GM18508 (cell line): ENCODE data around the gene PDGFC.

ENCODE experiments used
- ATAC-seq: cut with Tn5 transposase; IDR thresholded peaks from one replicate; pipeline ENCODE4 v1.9.1; 2021; ENCODE audit warnings: moderate number of reproducible peaks; ENCODE audit not compliant: insufficient read depth, unreplicated experiment

PDGFC gene

GRCh38 chr4:156794863-156795262 lies 176.7 kb downstream of the PDGFC start:
- no peak for ATAC-seq

GRCh38 chr4:156792462-156793085 lies 179.0 kb downstream of the PDGFC start:
- no peak for ATAC-seq

- no peak for ATAC-seq
These were observed 180.7 kb downstream of the PDGFC start for GRCh38 chr4:156790866-156791265.

- no peak for ATAC-seq
These were observed 182.8 kb downstream of the PDGFC start for GRCh38 chr4:156788782-156789181.

- no peak for ATAC-seq
These were observed 184.9 kb downstream of the PDGFC start for GRCh38 chr4:156786713-156787112.

- ATAC-seq: no peak
These were observed 186.6 kb downstream of the PDGFC start for GRCh38 chr4:156784970-156785369.

- no peak for ATAC-seq
These were observed 187.6 kb downstream of the PDGFC start for GRCh38 chr4:156783966-156784365.

GRCh38 chr4:156782491-156782890 lies 189.1 kb downstream of the PDGFC start:
- ATAC-seq: no peak

- no peak for ATAC-seq
These were observed 189.7 kb downstream of the PDGFC start for GRCh38 chr4:156781852-156782251.

- no peak for ATAC-seq
These were observed 191.8 kb downstream of the PDGFC start for GRCh38 chr4:156779774-156780173.

- no peak for ATAC-seq
These were observed 192.6 kb downstream of the PDGFC start for GRCh38 chr4:156779042-156779441.

GRCh38 chr4:156778606-156779005 lies 193.0 kb downstream of the PDGFC start:
- ATAC-seq: no peak

- ATAC-seq: no peak
These were observed 193.5 kb downstream of the PDGFC start for GRCh38 chr4:156778093-156778492.

- no peak for ATAC-seq
These were observed 195.8 kb downstream of the PDGFC start for GRCh38 chr4:156775813-156776212.

- no peak for ATAC-seq
These were observed 197.2 kb downstream of the PDGFC start for GRCh38 chr4:156774422-156774821.

- no peak for ATAC-seq
These were observed 197.8 kb downstream of the PDGFC start for GRCh38 chr4:156773648-156774357.

GRCh38 chr4:156771171-156771837 lies 200.3 kb downstream of the PDGFC start:
- no peak for ATAC-seq

- no peak for ATAC-seq
These were observed 201.5 kb downstream of the PDGFC start for GRCh38 chr4:156770140-156770539.

- ATAC-seq: no peak
These were observed 203.6 kb downstream of the PDGFC start for GRCh38 chr4:156767911-156768415.

- ATAC-seq: no peak
These were observed 204.8 kb downstream of the PDGFC start for GRCh38 chr4:156766846-156767245.

GRCh38 chr4:156765277-156765676 lies 206.3 kb downstream of the PDGFC start:
- no peak for ATAC-seq
